HG03521 (cell line): ENCODE data around the gene GRAMD2B.
"Not testable (repeated sequence)": the region's sequence is repeated elsewhere in the genome, so short reads cannot be mapped to it uniquely, and the experiment has no call there.

Experiments used
- ATAC-seq: cut with Tn5 transposase; IDR thresholded peaks from one replicate; pipeline ENCODE4 v1.9.1; 2021; ENCODE audit warnings: mild to moderate bottlenecking, moderate library complexity; ENCODE audit not compliant: unreplicated experiment

GRAMD2B gene

GRCh38 chr5:126410623-126411022 lies 12.6 kb upstream of the GRAMD2B start:
- no peak for ATAC-seq

GRCh38 chr5:126413856-126414255 lies 9.4 kb upstream of the GRAMD2B start:
- no peak for ATAC-seq

DNA sequence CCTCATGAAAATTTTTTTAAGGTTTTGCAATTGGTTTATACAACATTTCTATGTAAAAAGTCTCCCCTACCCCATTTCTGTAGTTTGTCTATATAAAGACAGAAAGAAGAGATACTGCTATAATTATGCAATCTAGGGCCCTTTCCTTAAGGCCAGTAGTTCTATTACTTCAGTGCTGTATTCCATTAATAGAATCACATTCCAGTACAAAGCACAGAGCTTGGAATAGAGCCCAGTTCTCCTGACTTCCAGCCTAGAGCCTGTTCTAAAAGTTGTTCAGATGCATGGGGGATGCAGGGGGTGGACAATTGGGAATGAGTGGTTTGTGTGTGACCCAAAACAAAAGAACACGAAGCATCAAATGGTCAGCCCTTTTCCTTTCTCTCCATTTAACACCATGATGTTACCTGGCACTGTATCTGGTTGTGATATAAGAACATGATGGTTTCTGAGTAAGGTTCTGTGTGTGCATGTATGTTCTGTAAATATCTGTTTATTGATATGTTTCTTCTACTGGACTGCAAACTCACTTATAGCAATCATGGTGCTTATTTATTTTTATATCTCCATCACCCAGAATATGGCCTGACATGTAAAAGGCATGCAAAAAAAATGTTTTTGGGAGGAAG lies 8.2 kb upstream of the GRAMD2B start:
- ATAC-seq, result no peak

GRCh38 chr5:126415789-126416188 lies 7.4 kb upstream of the GRAMD2B start:
- ATAC-seq, result no peak

DNA sequence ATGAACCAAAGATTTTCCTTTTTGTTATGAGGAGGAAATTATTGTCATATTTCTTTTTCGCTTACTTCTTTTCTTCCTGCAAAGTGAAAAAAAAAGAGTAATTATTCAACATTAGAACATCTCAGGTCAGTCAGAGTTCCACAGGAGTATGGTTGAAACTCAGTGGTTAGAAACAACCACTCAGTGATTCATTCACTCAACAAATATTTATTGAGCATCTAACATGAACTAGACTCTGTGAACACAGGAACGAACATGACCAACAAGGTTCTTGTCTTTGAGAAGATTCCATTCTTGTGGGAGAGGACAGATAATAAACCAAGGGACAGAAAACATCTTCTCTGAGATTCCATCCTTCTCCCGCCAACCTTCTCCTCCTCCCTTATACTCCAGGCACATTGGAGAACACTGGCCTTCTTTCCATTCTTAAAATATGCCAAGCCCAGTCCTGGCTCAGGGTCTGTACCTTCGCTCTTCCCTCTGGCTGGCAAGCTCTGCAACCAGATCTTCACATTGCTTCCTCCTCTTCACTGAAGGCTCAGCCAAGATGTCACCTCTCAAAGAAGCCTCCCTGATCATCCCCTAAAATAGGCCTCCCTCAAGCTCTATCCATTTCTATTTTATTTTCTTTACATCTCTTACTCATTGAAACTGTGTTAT lies 6.8 kb upstream of the GRAMD2B start:
- ATAC-seq, result no peak

DNA sequence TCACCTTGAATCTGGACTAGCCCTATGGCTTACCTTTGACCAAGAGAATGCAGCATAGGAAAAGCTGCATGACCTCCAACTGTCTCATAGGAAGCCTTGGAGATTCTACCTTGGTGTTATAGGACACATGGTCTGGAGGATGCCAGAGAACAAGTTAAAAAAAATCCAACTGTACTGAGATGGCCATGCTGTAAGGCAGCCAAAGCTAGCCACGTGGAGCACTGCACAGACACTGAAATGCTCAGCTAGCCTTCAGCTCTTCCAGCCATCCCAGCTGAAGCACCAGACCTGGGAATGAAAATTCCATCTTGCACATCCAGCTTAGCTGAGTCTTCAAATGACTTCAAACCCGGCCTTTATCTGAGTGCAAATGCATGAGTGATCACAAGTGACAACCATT lies 6.0 kb upstream of the GRAMD2B start:
- no peak for ATAC-seq

- ATAC-seq, result no peak
Observed at GRCh38 chr5:126419102-126419501, 4.1 kb upstream of the GRAMD2B start.

DNA sequence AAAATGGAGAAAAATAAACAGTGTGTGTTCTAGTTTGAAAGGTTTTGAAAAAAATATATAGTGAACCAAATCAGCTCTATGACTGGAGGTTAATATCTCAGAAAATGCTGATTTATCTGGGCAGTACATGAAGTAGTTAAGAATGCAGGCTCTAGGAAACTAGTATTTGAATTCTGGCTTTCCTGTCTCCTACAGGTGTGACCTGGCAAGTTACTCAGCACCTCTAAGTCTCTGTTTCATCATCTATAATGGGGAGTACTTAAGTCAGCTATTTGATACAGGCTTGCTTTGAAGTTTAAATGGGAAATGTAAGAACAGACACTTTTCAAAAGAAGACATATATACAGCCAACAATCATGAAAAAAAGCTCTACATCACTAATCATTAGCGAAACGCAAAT lies 5.2 kb downstream of the GRAMD2B start:
- ATAC-seq, result no peak

- ATAC-seq, result no peak
Observed at GRCh38 chr5:126430631-126431030, 7.4 kb downstream of the GRAMD2B start.

DNA sequence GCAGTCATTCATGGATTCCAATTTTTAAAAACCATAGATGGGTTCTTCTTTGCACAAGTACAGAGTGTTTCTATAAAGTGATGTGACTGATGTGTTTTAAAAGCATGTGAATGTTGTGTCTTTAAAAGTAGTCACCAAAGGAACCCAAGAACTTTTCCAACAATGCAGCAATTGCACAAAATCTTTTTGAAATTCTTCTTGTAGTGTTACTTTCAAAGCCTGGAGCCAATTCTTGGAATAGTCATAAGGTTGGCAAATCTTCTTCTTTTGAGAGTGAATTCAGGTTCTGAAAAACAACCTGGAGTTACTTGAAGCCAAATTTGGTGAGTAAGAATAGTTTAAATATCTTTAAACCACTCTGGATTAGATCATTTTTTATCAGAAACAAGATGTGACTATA lies 10.5 kb downstream of the GRAMD2B start:
- no peak for ATAC-seq

DNA sequence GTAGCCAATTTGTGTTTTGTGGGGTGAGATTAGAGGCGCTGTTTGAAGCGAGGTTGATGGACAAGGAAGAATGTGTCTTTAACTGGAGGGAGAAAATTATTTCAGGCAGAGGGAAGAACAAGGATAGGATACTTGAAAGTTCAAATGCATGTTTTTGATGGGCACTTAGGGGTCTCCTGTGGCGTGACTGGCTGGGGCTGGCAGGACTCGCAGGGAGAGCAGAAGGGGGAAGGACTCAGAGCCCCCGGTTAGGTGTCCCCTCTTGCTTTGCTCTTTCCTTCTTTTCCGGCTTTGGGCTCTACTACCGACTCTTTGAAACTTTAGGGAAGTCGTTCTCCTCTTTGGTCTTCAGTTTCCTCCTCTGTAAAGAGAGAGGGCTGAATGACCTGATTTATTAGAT lies 12.1 kb downstream of the GRAMD2B start:
- no peak for ATAC-seq

DNA sequence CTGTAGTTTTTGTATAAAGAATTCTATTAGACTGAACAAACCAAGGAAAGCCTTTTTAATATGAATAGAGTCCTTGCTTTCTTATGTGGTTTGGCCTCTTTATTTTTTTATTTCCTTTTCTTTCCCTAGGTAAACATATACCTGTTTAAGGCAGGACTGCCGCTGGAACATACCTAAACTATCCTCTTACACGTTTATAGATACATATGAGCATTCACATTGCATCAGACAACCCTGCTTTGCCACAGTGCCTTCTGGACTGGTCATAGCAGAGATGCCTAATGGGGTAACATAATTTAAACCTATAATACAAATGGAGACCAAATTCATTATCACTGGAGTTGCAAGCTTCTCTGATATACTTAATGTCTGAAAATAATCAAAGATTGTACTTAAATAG lies 12.5 kb downstream of the GRAMD2B start:
- no peak for ATAC-seq

DNA sequence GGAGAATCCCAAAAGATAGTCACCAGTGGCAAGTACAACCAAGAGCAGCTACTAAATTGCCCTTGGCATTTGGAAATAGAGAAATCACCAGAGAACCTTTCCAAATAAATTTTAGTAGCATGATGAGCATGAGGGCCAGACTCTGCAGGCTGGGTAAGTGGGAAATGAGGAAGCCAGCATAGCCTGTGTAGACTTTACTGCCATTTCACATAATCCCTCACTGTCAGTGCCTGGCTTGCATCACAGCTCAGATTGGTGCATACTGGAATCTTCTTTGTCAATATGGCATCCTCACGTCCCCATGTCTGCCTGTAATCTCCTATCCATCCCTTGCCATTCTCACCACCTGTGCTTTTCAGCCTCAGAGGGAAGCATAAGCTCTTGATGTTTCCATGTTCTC lies 14.5 kb downstream of the GRAMD2B start:
- no peak for ATAC-seq

GRCh38 chr5:126438267-126438666 lies 15.1 kb downstream of the GRAMD2B start:
- ATAC-seq, result peak; percentile 85

DNA sequence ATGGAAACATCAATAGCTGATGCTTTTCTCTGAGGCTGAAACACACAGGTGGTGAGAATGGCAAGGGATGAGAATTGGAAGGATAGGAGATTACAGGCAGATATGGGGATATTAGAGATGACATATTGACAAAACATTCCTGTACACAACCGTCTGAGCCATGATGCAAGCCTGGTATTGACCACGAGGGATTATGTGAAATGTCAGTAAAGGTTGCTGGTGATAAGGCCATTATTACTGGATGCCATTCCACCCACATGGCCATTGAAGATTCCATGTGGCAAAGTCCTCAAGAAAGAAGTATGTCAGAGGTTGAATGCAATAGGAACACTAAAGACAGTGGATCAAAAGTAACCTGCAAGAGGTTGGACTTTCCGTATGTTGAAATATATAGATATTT lies 15.7 kb downstream of the GRAMD2B start:
- ATAC-seq, result no peak

GRCh38 chr5:126439724-126440123 lies 16.5 kb downstream of the GRAMD2B start:
- ATAC-seq, result not testable (repeated sequence)

- no peak for ATAC-seq
Observed at GRCh38 chr5:126441230-126441629, 18.0 kb downstream of the GRAMD2B start.

- peak; percentile 83 for ATAC-seq
Observed at GRCh38 chr5:126443374-126443851, 20.2 kb downstream of the GRAMD2B start.

DNA sequence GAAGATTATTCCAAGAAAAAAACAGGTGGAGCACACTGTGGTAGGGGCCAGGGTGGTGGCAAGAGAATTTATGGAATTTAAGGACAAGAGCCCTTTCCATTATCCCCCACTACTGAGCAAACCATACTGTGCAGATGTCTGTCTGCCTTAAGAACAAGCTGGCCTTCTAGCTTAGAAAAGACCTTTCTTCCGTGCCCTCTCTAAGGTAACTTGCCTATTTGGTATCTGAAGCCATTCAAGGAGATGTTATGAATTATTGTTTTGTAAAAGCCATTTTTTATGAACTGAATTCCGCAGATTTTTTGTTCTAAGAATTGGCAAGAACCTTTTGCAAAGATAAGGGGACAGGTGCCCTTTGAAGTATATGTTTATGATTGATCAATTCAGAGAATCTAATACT lies 20.9 kb downstream of the GRAMD2B start:
- ATAC-seq, result no peak

GRCh38 chr5:126445502-126446174 lies 22.4 kb downstream of the GRAMD2B start:
- ATAC-seq, result no peak

- peak; percentile 29 for ATAC-seq
Observed at GRCh38 chr5:126446498-126447224, 23.5 kb downstream of the GRAMD2B start.
